H1 (cell line): Measurements from ENCODE around the gene ABHD2. TPM values are rescaled to one million over a fixed set of nuclear protein-coding genes. Genes with fewer than 3 reads are reported as not detected.
"Not testable (repeated sequence)": the region's sequence is repeated elsewhere in the genome, so short reads cannot be mapped to it uniquely, and the experiment has no call there.

Experiments
- CTCF ChIA-PET: fragments of 300-600 bp; sonication (Branson Sonifier 250); formaldehyde crosslinking; loops from one replicate; lab custom pipeline; 2021; ENCODE audit not compliant: partially characterized antibody; lab: Charles Lee
- POLR2A ChIA-PET: fragments of 300-600 bp; sonication (Branson Sonifier 250); formaldehyde crosslinking; loops from one replicate; lab custom pipeline; 2021; ENCODE audit warnings: inconsistent platforms; ENCODE audit not compliant: partially characterized antibody; lab: Charles Lee
- DNase-seq, 2 experiments: peaks; one replicate each; pipeline versions ENCODE4 v3.0.0 to v3.0.0-alpha.2; 2010 to 2022; ENCODE audit warnings: low spot score in 2 of 2, low read depth in 1 of 2, mixed read lengths in 1 of 2
- FAIRE-seq: peaks from 2 replicates; lab custom pipeline; 2011; peaks lifted over from hg19 to GRCh38; lab: Jason Lieb, UNC
- H2AFZ ChIP-seq: 2 replicates; pipeline ENCODE4 v1.8.1; 2012; ENCODE audit warnings: low read length, inconsistent platforms
- H2AK5ac ChIP-seq: 2 replicates; pipeline ENCODE4 v1.6.1; 2013; ENCODE audit warnings: low read depth, low read length
- H2BK120ac ChIP-seq: replicated peaks from 2 replicates; pipeline ENCODE3; 2013; ENCODE audit warnings: low read depth, low read length, inconsistent platforms
- H2BK12ac ChIP-seq: 2 replicates; pipeline ENCODE4 v1.6.1; 2013; ENCODE audit warnings: low read depth, low read length
- H2BK15ac ChIP-seq: 2 replicates; pipeline ENCODE4 v1.6.1; 2013; ENCODE audit warnings: low read length
- H2BK20ac ChIP-seq: 2 replicates; pipeline ENCODE4 v1.6.1; 2013; ENCODE audit warnings: low read length
- H2BK5ac ChIP-seq: 2 replicates; pipeline ENCODE4 v1.6.1; 2013; ENCODE audit warnings: low read depth, low read length
- H3K14ac ChIP-seq: 2 replicates; pipeline ENCODE4 v1.6.1; 2013; ENCODE audit warnings: inconsistent platforms; ENCODE audit not compliant: insufficient read length
- H3K18ac ChIP-seq: 2 replicates; pipeline ENCODE4 v1.6.1; 2013; ENCODE audit warnings: low read length; ENCODE audit errors: extremely low read depth
- H3K23ac ChIP-seq: 2 replicates; pipeline ENCODE4 v1.6.1; 2013; ENCODE audit warnings: inconsistent platforms; ENCODE audit not compliant: insufficient read length
- H3K23me2 ChIP-seq: 2 replicates; pipeline ENCODE4 v1.6.1; 2013; ENCODE audit warnings: low read depth, low read length
- H3K27ac ChIP-seq: 2 replicates; pipeline ENCODE4 v1.6.1; 2011; ENCODE audit warnings: low read depth, low read length, inconsistent platforms
- H3K27me3 ChIP-seq, 4 experiments: replicated peaks in 1 of 4; 1 replicate in 1 of 4; 2 replicates in 3 of 4; pipeline versions ENCODE4 v1.6.1 to v1.8.1; 2011 to 2013; ENCODE audit warnings: low read length in 3 of 4, mild to moderate bottlenecking in 3 of 4, inconsistent platforms in 2 of 4, mixed read lengths in 2 of 4, moderate library complexity in 1 of 4; ENCODE audit not compliant: control insufficient read depth in 3 of 4, insufficient read depth in 3 of 4; ENCODE audit errors: extremely low read depth in 1 of 4
- H3K36me3 ChIP-seq, 4 experiments: 2 replicates each; pipeline versions ENCODE4 v1.6.1 to v1.8.1; 2011 to 2013; ENCODE audit warnings: mild to moderate bottlenecking in 4 of 4, low read length in 3 of 4, moderate library complexity in 2 of 4, control low read depth in 1 of 4, inconsistent platforms in 1 of 4; ENCODE audit not compliant: insufficient read depth in 4 of 4, control insufficient read depth in 2 of 4
- H3K4ac ChIP-seq: replicated peaks from 2 replicates; pipeline ENCODE3; 2013; ENCODE audit warnings: low read length, low read depth, mixed read lengths, inconsistent platforms; ENCODE audit not compliant: insufficient read length
- H3K4me1 ChIP-seq, 4 experiments: replicated peaks in 1 of 4; 1 replicate in 1 of 4; 2 replicates in 3 of 4; pipeline versions ENCODE4 v1.6.1 to v1.8.1; 2011 to 2013; ENCODE audit warnings: low read length in 3 of 4, inconsistent platforms in 2 of 4, mixed read lengths in 1 of 4; ENCODE audit not compliant: insufficient read depth in 4 of 4, control insufficient read depth in 3 of 4
- H3K4me2 ChIP-seq, 2 experiments: 2 replicates each; pipeline versions ENCODE4 v1.6.1 to v1.8.1; 2011 to 2013; ENCODE audit warnings: low read depth in 2 of 2, low read length in 2 of 2, control low read depth in 1 of 2, inconsistent platforms in 1 of 2, mild to moderate bottlenecking in 1 of 2; ENCODE audit not compliant: insufficient read depth in 1 of 2
- H3K4me3 ChIP-seq, 4 experiments: fragments of 200-600, 300-600 bp in 1 of 4; sonication (generic), shearing (Covaris generic), sonication (Bioruptor Twin) in 1 of 4; 2 replicates each; pipeline versions ENCODE4 v1.5.1 to v1.8.1; 2011 to 2016; ENCODE audit warnings: low read length in 4 of 4, low read depth in 3 of 4, control low read depth in 2 of 4, inconsistent platforms in 2 of 4, mild to moderate bottlenecking in 2 of 4, mixed read lengths in 1 of 4, moderate library complexity in 1 of 4; ENCODE audit not compliant: insufficient read depth in 2 of 4; ENCODE audit errors: extremely low read depth in 1 of 4
- H3K56ac ChIP-seq: replicated peaks from 2 replicates; pipeline ENCODE3; 2013; ENCODE audit warnings: low read depth, mild to moderate bottlenecking, mixed read lengths, low read length, inconsistent platforms; ENCODE audit not compliant: insufficient read length
- H3K79me1 ChIP-seq: 2 replicates; pipeline ENCODE4 v1.6.1; 2013; ENCODE audit warnings: low read depth, low read length, control low read depth
- H3K79me2 ChIP-seq, 2 experiments: 2 replicates each; pipeline versions ENCODE4 v1.6.1 to v1.8.1; 2012 to 2013; ENCODE audit warnings: low read length in 2 of 2, mild to moderate bottlenecking in 2 of 2, inconsistent platforms in 1 of 2; ENCODE audit not compliant: insufficient read depth in 2 of 2, control insufficient read depth in 1 of 2
- H3K9ac ChIP-seq, 4 experiments: replicated peaks in 1 of 4; 1 replicate in 1 of 4; 2 replicates in 3 of 4; pipeline versions ENCODE4 v1.6.1 to v1.8.1; 2011 to 2013; ENCODE audit warnings: low read depth in 3 of 4, low read length in 3 of 4, control low read depth in 2 of 4, mild to moderate bottlenecking in 2 of 4, moderate library complexity in 2 of 4, inconsistent platforms in 1 of 4; ENCODE audit errors: extremely low read depth in 1 of 4
- H3K9me3 ChIP-seq, 2 experiments: 2 replicates each; pipeline versions ENCODE4 v1.6.1 to v1.8.1; 2012 to 2013; ENCODE audit warnings: mild to moderate bottlenecking in 2 of 2, moderate library complexity in 2 of 2, control low read depth in 1 of 2, inconsistent platforms in 1 of 2, low read depth in 1 of 2, low read length in 1 of 2, mixed read lengths in 1 of 2; ENCODE audit not compliant: insufficient read depth in 2 of 2
- H4K20me1 ChIP-seq, 2 experiments: replicated peaks in 1 of 2; 2 replicates each; pipeline versions ENCODE3 to v1.8.1; 2011 to 2013; ENCODE audit warnings: inconsistent platforms in 2 of 2, low read length in 2 of 2, mild to moderate bottlenecking in 1 of 2; ENCODE audit not compliant: insufficient read depth in 2 of 2, control insufficient read depth in 1 of 2
- H4K5ac ChIP-seq: 2 replicates; pipeline ENCODE4 v1.6.1; 2013; ENCODE audit warnings: low read length, low read depth, mixed read lengths, inconsistent platforms; ENCODE audit not compliant: insufficient read length
- H4K8ac ChIP-seq: 2 replicates; pipeline ENCODE4 v1.8.0; 2013; ENCODE audit warnings: mild to moderate bottlenecking, moderate library complexity, low read length, inconsistent platforms; ENCODE audit not compliant: insufficient read depth; ENCODE audit errors: extremely low read depth
- H4K91ac ChIP-seq: replicated peaks from 2 replicates; pipeline ENCODE3; 2013; ENCODE audit warnings: low read length, mixed read lengths, inconsistent platforms; ENCODE audit not compliant: insufficient read length
- WGBS, 2 experiments: shearing (Covaris generic) in 1 of 2; methylation state at CpG; one replicate each; pipeline versions ENCODE4 v1.1.6 to v1.1.7; 2013 to 2015; ENCODE audit warnings: low lambda C conversion rate in 2 of 2, mixed read lengths in 2 of 2, inconsistent platforms in 1 of 2, low coverage in 1 of 2, missing lambda C conversion rate in 1 of 2; ENCODE audit not compliant: insufficient replicate concordance in 2 of 2, insufficient coverage in 1 of 2, insufficient read length in 1 of 2; ENCODE audit errors: extremely low coverage in 1 of 2, missing lambda C conversion rate in 1 of 2; 5-methylcytosine and 5-hydroxymethylcytosine counted together
- polyA plus RNA-seq, 7 experiments: library from polyadenylated mRNA; depleted of rRNA in 3 of 7; stranded (reverse) in 5 of 7; unstranded in 2 of 7; fragments of >200 nt in 5 of 7; fragments of 200-250 nt in 2 of 7; gene quantifications; 1 replicate in 5 of 7; 2 replicates in 1 of 7; 4 replicates in 1 of 7; pipeline versions ENCODE4 v1.2.1 to v1.2.3, GENCODE V29; 2011 to 2013; ENCODE audit warnings: missing spikeins in 2 of 7, mixed read lengths in 2 of 7
- total RNA-seq: library from RNA; stranded (reverse); fragmentation: NEBNext Ultra II Directional; extraction: Animal tissue kit (Norgen Biotek cat#: 25700); gene quantifications from 2 replicates; pipeline ENCODE4 v1.2.1, GENCODE V29; 2021

The ABHD2 gene
- total and polyA plus RNA-seq, 2 of the 8 experiments (the other 6 are each of a cell fraction or from before 2014, with no cell fraction given): 9.1 to 23.7 TPM

- H2AFZ ChIP-seq, H3K4me3 ChIP-seq, DNase-seq, H4K8ac ChIP-seq, H3K18ac ChIP-seq, FAIRE-seq, H3K9me3 ChIP-seq, H4K20me1 ChIP-seq, H3K36me3 ChIP-seq, H2BK15ac ChIP-seq, H3K23me2 ChIP-seq, H2AK5ac ChIP-seq, H3K23ac ChIP-seq, H3K4me2 ChIP-seq, H2BK120ac ChIP-seq, H3K56ac ChIP-seq, H2BK5ac ChIP-seq, H2BK12ac ChIP-seq, H3K4me1 ChIP-seq, H4K5ac ChIP-seq, H3K79me1 ChIP-seq, H3K14ac ChIP-seq, H3K9ac ChIP-seq, H4K91ac ChIP-seq, H2BK20ac ChIP-seq, H3K27ac ChIP-seq, H3K27me3 ChIP-seq, H3K4ac ChIP-seq: not testable (repeated sequence)
- WGBS, 2 experiments: 86% methylated on average over 12 of the region's 12 CpGs; no CpG with 5 or more reads in 1 of the 2 experiments
- peaks cover 0 to 11% of the 10 kb centered on the region in 2 experiments; a peak in 3 of 4 replicates for H3K79me2 ChIP-seq
- POLR2A ChIA-PET: interaction anchor here (1.0 kb wide), 1 partner anchor 11 kb away, joined by 3 read pairs; no protein-coding TSS in a partner anchor
- CTCF ChIA-PET: interaction anchor here (0.8 to 4.7 kb wide), 2 partner anchors 25 to 34 kb away, joined by 3 to 36 read pairs; no protein-coding TSS in a partner anchor
Measured at GRCh38 chr15:89239883-89240810, 151.9 kb downstream of the ABHD2 start.
